Neural progenitor cell (in vitro differentiated cells): ENCODE data around the gene ATP6V1G1.

ENCODE experiments used
- CTCF ChIP-seq: fragments of 200-600 bp; sonication (generic); IDR thresholded peaks from 2 replicates; pipeline ENCODE4 v1.5.1; 2017; ENCODE audit warnings: antibody characterized with exemption, mild to moderate bottlenecking
- EZH2 ChIP-seq: fragments of 200-600 bp; sonication (generic); IDR thresholded peaks from 2 replicates; pipeline ENCODE4 v1.6.1; 2017; ENCODE audit warnings: antibody characterized with exemption, mild to moderate bottlenecking, moderate library complexity
- EZH2phosphoT487 ChIP-seq: fragments of 200-600 bp; sonication (generic); IDR thresholded peaks from 2 replicates; pipeline ENCODE4 v1.6.1; 2017; ENCODE audit warnings: antibody characterized with exemption

GRCh38 chr9:114539701-114540380 lies 47.7 kb upstream of the ATP6V1G1 start:
- TF ChIP-seq CTCF (no peak), EZH2 (no peak), EZH2phosphoT487 (no peak)
